HG03280 (cell line): ENCODE data around the gene KIF13A.
"Not testable (repeated sequence)": the region's sequence is repeated elsewhere in the genome, so short reads cannot be mapped to it uniquely, and the experiment has no call there.

ENCODE experiments used
- ATAC-seq: cut with Tn5 transposase; IDR thresholded peaks from one replicate; pipeline ENCODE4 v1.9.1; 2021; ENCODE audit warnings: mild to moderate bottlenecking, moderate library complexity; ENCODE audit not compliant: unreplicated experiment

KIF13A gene

DNA sequence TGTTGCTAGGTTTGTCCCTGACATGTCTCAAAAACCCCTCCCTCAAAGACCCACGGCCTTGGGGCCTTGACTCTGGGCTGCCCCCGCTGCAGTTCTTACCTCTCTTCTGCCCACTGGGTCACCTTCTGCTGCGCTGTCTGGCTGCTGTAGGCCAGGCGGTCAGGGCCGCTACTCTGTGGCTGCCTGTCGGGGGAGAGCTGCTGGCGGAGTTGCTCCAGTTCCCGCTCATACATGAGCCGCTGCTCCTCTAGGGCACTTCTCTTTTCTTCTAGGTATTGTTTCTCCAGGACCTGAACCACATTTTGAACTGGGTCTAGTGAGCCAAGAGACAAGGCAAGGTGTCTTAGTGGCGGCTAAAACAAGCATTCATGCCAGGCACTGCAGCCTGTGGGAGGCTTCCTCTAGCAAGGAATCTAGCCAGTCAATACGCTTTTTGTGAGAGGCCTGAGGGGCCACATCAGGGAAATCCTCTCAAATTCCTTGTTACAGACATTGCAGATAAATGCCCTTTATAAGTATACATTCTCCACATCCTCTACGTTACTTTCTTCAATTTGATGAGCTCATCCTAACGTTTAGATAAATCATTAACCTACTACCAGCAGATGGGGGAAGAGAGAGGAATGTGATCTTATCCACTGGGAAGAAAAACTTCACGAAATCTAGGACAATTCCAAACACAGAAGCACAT lies 170.4 kb downstream of the KIF13A start:
- ATAC-seq = no peak

GRCh38 chr6:17813542-17813941 lies 173.9 kb downstream of the KIF13A start:
- ATAC-seq = no peak

GRCh38 chr6:17812311-17812710 lies 175.1 kb downstream of the KIF13A start:
- no peak for ATAC-seq

DNA sequence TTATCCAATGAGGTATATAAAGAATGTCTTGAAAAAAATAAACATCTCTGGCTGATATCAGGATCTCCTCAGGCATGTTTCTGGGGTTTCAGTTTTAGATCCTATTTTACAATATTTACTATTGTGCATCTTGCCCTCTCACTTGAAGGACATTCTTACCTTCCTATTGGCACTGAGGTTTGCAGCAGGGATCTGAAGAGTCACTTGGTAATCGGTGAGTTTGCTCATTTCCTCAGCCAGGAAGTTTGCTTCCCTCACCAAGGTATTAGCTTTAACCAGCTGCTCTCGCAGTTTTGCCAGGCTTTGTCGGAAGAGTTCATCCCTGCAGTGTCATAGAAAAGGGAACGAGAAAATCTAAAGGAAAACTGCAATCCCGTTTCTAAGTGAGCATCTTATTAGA lies 178.8 kb downstream of the KIF13A start:
- no peak for ATAC-seq

- not testable (repeated sequence) for ATAC-seq
These were observed 180.0 kb downstream of the KIF13A start for GRCh38 chr6:17807431-17807830.

DNA sequence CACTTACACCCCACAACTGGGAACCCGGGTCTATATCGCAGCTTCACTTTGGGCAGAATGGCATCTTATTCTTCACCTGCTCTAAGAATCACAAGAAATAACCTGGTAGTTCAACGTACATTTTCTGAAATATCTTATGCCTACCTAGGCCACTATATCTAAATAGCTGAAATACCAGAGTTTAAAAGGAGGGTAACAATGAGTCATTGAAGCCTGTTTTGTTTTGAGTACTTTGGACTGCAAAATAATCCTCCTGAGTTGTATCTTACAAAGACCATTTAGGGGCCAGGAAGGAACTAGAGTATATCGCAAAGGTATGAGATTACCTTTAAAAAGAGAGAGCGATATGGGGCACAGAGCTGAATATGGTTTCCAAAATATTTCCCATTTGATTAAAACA lies 184.0 kb downstream of the KIF13A start:
- no peak for ATAC-seq

GRCh38 chr6:17798477-17799154 lies 188.8 kb downstream of the KIF13A start:
- no peak for ATAC-seq

- ATAC-seq = no peak
These were observed 196.9 kb downstream of the KIF13A start for GRCh38 chr6:17790489-17790888.

GRCh38 chr6:17785094-17785787 lies 202.2 kb downstream of the KIF13A start:
- no peak for ATAC-seq

- no peak for ATAC-seq
These were observed 207.4 kb downstream of the KIF13A start for GRCh38 chr6:17780061-17780460.

- no peak for ATAC-seq
These were observed 215.8 kb downstream of the KIF13A start for GRCh38 chr6:17771609-17772008.

DNA sequence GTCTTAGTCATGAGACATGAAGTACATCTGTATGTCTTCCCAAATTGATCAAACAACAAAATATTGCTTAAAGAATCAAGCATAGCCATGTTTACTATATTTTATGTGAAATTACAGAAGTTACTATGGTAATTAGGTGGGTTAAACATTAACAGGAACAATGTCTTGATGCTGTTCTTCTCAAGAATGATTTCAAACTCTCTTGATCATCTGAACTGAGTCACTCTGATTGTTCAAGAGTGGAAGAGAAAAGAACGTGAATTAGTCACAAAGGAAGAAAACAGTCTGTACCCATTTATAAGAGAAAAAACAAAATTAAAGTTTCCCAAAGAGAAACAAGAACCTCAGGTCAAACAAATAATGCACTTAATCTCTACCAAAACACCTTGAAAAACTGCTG lies 218.6 kb downstream of the KIF13A start:
- ATAC-seq = no peak

DNA sequence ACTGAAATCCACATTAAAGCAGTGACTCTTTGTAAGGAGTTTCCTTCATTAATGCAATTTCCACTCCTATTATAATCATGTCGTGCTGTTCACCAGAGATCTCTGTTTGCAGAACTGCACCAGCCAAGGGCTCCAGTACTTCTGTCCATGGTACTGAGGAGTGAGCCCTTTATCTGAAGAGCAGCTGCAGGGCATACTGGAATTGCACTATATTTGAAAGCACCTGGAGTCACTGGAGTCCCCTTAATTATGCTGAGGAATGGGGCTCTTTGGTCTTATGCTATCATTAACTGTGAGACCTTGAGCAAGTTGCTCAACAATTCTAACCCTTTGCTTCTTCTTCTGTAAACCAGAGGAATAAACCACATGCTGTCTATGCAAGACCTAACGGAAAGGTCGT lies 219.0 kb downstream of the KIF13A start:
- no peak for ATAC-seq

GRCh38 chr6:17762651-17763050 lies 224.8 kb downstream of the KIF13A start:
- no peak for ATAC-seq

- no peak for ATAC-seq
These were observed 229.3 kb downstream of the KIF13A start for GRCh38 chr6:17758119-17758518.

DNA sequence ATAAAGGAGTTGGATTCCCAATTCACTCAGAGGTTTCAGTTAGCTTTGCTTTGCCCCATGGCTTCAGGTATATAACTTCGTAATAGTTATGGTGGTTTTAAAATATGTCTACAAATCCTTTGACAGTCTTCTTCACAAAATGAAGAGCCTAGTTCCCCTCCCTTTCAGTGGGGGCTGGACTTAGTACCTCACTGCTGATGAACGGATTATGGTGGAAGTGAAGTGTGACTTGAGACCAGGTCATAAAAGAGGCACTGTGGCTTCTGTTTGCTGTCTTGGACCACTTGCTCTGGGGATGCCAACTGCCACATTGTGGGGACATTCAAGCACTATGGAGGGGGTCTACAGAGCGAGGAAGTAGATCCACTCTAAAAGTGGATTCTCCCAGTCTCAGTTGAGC lies 233.2 kb downstream of the KIF13A start:
- no peak for ATAC-seq

- not testable (repeated sequence) for ATAC-seq
These were observed 242.1 kb downstream of the KIF13A start for GRCh38 chr6:17745324-17745723.

DNA sequence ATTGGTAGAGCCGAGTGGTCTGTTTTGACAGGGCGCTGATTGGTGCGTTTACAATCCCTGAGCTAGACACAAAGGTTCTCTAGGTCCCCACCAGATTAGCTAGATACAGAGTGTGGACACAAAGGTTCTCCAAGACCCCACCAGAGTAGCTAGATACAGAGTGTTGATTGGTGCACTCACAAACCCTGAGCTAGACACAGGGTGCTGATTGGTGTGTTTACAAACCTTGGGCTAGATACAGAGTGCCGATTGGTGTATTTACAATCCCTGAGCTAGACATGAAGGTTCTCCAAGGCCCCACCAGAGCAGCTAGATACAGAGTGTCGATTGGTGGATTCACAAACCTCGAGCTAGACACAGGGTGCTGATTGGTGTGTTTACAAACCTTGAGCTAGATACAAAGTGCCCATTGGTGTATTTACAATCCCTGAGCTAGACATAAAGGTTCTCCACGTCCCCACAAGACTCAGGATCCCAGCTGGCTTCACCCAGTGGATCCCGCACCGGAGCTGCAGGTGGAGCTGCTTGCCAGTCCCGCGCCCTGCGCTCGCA lies 242.6 kb downstream of the KIF13A start:
- ATAC-seq = not testable (repeated sequence)

DNA sequence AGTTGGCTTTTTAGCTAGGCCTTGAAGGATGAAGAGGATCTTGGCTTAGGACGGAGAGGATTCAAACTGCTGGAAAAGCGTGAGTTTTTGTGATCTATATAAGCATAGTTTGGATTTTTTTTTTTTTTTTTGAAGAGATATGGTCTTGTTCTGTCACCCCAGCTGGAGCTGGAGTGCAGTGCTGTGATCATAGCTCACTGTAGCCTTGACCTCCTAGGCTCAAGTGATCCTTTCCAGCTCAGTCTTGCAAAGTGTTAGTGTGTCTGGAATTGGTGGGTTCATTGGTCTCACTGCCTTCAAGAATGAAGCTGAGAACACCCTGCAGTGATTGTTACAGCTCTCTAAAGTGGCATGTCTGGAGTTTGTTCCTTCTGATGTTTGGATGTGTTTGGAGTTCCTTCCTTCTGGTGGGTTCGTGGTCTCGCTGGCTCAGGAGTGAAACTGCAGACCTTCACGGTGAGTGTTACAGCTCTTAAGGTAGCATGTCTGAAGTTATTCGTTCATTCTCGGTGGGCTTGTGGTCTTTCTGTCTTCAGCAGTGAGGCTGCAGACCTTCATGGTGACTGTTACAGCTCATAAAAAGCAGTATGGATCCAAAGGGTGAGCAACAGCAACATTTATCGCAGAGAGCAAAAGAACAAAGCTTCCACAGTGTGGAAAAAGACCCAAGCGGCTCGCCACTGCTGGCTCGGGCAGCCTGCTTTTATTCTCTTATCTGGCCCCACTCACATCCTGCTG lies 243.2 kb downstream of the KIF13A start:
- ATAC-seq = no peak

DNA sequence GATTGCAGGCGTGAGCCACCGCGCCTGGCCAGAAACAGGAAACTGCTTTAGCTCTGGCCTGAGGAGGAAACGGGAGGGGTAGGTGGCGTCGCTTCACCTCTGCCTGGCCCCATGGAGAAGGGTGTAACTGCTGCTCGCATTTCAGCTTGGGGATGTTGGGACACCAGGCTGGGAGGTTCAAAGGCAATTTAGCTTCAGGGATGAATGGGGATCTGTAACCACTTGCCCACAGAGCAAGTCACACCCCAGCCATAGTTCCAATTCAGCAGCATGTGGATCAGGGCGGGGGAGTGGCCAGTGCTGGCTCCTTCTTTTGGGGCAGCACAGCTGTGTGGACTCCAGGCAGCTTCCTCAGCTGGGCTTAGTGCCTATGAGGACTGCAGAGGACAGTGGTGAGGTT lies 245.9 kb downstream of the KIF13A start:
- no peak for ATAC-seq

DNA sequence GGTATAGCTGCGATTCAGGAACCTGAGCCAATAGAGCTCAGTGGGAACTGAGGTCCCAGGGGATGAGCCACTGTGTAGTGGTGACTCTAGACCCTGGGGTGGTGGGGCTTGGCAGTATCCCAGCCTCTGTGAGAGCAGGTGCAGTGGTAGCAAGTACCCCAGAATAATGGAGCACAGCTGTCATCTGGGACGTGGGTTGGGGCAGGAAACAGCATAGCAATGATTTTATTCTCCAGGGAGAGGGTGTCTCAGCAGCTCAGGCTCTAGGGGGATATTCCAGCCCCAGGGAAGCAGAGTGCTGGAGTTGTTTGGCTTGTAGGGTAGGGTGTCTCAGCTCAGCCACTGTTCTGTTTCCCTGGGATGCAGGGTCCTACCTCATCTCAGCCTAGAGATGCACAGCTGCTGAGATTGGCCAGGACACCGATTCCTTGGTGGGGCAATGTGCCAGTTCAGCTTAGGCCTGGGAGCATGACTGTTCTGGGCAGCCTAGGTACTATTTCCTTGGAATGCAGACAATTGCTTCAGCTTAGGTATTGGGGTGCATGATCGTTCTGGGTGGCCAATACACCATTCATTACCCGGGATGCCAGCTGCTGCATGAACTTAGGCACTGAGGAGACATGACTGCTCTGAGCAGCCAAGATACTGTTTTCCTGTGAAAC lies 246.7 kb downstream of the KIF13A start:
- ATAC-seq = no peak
